GM12875 (cell line): Measurements from ENCODE around the gene TMEM156.
"Not testable (repeated sequence)": the region's sequence is repeated elsewhere in the genome, so short reads cannot be mapped to it uniquely, and the experiment has no call there.

ENCODE experiments used
- H3K4me3 ChIP-seq: one replicate; pipeline ENCODE4 v1.5.1; 2011; ENCODE audit warnings: low read depth, low read length, control low read depth
- TF ChIP-seq, protein P1 (sequence below): IDR thresholded peaks from 2 replicates; pipeline ENCODE4 v1.5.1; 2011; ENCODE audit warnings: low read depth, mild to moderate bottlenecking, control low read depth, inconsistent platforms, low read length, moderate library complexity, borderline replicate concordance; ENCODE audit not compliant: insufficient read depth

The TMEM156 gene

GRCh38 chr4:39024311-39024865 lies 7.8 kb downstream of the TMEM156 start:
- no peak overlapping the region for H3K4me3 ChIP-seq
- TF ChIP-seq, protein P1, sequence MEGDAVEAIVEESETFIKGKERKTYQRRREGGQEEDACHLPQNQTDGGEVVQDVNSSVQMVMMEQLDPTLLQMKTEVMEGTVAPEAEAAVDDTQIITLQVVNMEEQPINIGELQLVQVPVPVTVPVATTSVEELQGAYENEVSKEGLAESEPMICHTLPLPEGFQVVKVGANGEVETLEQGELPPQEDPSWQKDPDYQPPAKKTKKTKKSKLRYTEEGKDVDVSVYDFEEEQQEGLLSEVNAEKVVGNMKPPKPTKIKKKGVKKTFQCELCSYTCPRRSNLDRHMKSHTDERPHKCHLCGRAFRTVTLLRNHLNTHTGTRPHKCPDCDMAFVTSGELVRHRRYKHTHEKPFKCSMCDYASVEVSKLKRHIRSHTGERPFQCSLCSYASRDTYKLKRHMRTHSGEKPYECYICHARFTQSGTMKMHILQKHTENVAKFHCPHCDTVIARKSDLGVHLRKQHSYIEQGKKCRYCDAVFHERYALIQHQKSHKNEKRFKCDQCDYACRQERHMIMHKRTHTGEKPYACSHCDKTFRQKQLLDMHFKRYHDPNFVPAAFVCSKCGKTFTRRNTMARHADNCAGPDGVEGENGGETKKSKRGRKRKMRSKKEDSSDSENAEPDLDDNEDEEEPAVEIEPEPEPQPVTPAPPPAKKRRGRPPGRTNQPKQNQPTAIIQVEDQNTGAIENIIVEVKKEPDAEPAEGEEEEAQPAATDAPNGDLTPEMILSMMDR, result no peak

DNA sequence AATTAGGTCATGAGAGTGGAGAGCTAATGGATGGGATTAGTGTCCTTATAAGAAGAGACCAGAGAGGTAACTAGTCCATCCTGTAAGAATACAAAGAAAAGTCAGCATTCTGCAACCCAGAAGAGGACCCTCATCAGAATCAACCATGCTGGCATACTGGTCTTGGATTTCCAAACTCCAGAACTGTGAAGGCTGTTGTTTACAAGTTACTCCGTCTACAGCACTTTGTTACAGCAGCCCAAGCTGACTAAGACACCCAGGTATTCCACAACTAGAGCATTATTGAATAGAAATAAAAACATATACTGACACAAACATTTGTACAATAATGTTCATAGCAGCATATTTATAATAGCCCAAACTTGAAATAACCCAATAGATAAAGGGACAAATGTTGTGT lies 9.2 kb downstream of the TMEM156 start:
- no peak overlapping the region for H3K4me3 ChIP-seq
- TF ChIP-seq, protein P1, result no peak

- H3K4me3 ChIP-seq, result no peak overlapping the region
- TF ChIP-seq, protein P1, result no peak
Observed at GRCh38 chr4:39022241-39022640, 10.0 kb downstream of the TMEM156 start.

- TF ChIP-seq, protein P1, result no peak
- no peak overlapping the region for H3K4me3 ChIP-seq
Observed at GRCh38 chr4:39021631-39022030, 10.6 kb downstream of the TMEM156 start.

GRCh38 chr4:39020130-39020529 lies 12.1 kb downstream of the TMEM156 start:
- no peak overlapping the region for H3K4me3 ChIP-seq
- TF ChIP-seq, protein P1, result no peak

GRCh38 chr4:39014028-39014427 lies 18.2 kb downstream of the TMEM156 start:
- no peak overlapping the region for H3K4me3 ChIP-seq
- TF ChIP-seq, protein P1, result no peak

- H3K4me3 ChIP-seq, result no peak overlapping the region
- TF ChIP-seq, protein P1, result no peak
Observed at GRCh38 chr4:39004758-39005157, 27.5 kb downstream of the TMEM156 start.

- H3K4me3 ChIP-seq, result not testable (repeated sequence)
Observed at GRCh38 chr4:39002058-39002457, 30.2 kb downstream of the TMEM156 start.
